Measurements from ENCODE around the gene CBR4. TPM values are rescaled to one million over a fixed set of nuclear protein-coding genes. Genes with fewer than 3 reads are reported as not detected.

The CBR4 gene
- polyA plus RNA-seq, 1 experiment = 4.5 TPM

- POLR2A ChIA-PET = no interaction called here
- CTCF ChIA-PET = interaction anchor here (1.0 to 1.2 kb wide), 2 partner anchors 9 to 478 kb away, joined by 5 to 6 read pairs; no protein-coding TSS in a partner anchor
- no peaks in the 10 kb centered on the region for H3K27me3 ChIP-seq (ENCODE audit: control insufficient read depth, insufficient read depth, low read length)
- no peak for DNase-seq (ENCODE audit: low read depth, low spot score)
- H3K9me3 ChIP-seq (ENCODE audit: control insufficient read depth, insufficient read depth, low read length) = no peaks in the 10 kb centered on the region
- H3K27ac ChIP-seq (ENCODE audit: low read depth, low read length) = no peak overlapping the region
- TF ChIP-seq CTCF (IDR thresholded peaks at IDR 0.05; ENCODE audit: low read depth, low read length) = no peak
- no peak overlapping the region for H3K4me3 ChIP-seq (ENCODE audit: low read depth, low read length)
Measured at GRCh38 chr4:169015186-169015623, 5.2 kb upstream of the CBR4 start.

- DNase-seq (ENCODE audit: low read depth, low spot score) = no peak
- TF ChIP-seq CTCF (IDR thresholded peaks at IDR 0.05; ENCODE audit: low read depth, low read length) = no peak
- Histone ChIP-seq H3K9me3 (ENCODE audit: control insufficient read depth, insufficient read depth, low read length) (no peaks in the 10 kb centered on the region), H3K4me3 (ENCODE audit: low read depth, low read length) (no peak overlapping the region), H3K27ac (ENCODE audit: low read depth, low read length) (no peak overlapping the region), H3K27me3 (ENCODE audit: control insufficient read depth, insufficient read depth, low read length) (no peaks in the 10 kb centered on the region)
- ChIA-PET CTCF (interaction anchor here (1.2 kb wide), 1 partner anchor 10 kb away, joined by 5 read pairs; no protein-coding TSS in a partner anchor), POLR2A (no interaction called here)
Measured at GRCh38 chr4:169014586-169014985, 4.5 kb upstream of the CBR4 start.

GRCh38 chr4:169013396-169013795, 3.3 kb upstream of the CBR4 start:
- no peak overlapping the region for H3K27ac ChIP-seq (ENCODE audit: low read depth, low read length)
- H3K27me3 ChIP-seq (ENCODE audit: control insufficient read depth, insufficient read depth, low read length) = no peaks in the 10 kb centered on the region
- POLR2A ChIA-PET = no interaction called here
- TF ChIP-seq CTCF (IDR thresholded peaks at IDR 0.05; ENCODE audit: low read depth, low read length) = no peak
- H3K4me3 ChIP-seq (ENCODE audit: low read depth, low read length) = no peak overlapping the region
- CTCF ChIA-PET = no interaction called here
- no peak for DNase-seq (ENCODE audit: low read depth, low spot score)
- no peaks in the 10 kb centered on the region for H3K9me3 ChIP-seq (ENCODE audit: control insufficient read depth, insufficient read depth, low read length)

- Histone ChIP-seq H3K27me3 (ENCODE audit: control insufficient read depth, insufficient read depth, low read length) (no peaks in the 10 kb centered on the region), H3K9me3 (ENCODE audit: control insufficient read depth, insufficient read depth, low read length) (no peaks in the 10 kb centered on the region), H3K4me3 (ENCODE audit: low read depth, low read length) (no peak overlapping the region), H3K27ac (ENCODE audit: low read depth, low read length) (no peak overlapping the region)
- no peak for TF ChIP-seq CTCF (IDR thresholded peaks at IDR 0.05; ENCODE audit: low read depth, low read length)
- POLR2A ChIA-PET = no interaction called here
- CTCF ChIA-PET = interaction anchor here (0.6 to 1.3 kb wide), 2 partner anchors 201 to 481 kb away, joined by 5 to 9 read pairs; no protein-coding TSS in a partner anchor
- no peak for DNase-seq (ENCODE audit: low read depth, low spot score)
Measured at GRCh38 chr4:169012049-169012448, 2.0 kb upstream of the CBR4 start.

GRCh38 chr4:169009286-169010124, 550 bp downstream of the CBR4 start:
- ChIA-PET POLR2A (interaction anchor here (0.6 to 1.1 kb wide), 18 partner anchors 9 to 630 kb away, joined by 3 to 9 read pairs (median 4); no protein-coding TSS in a partner anchor), CTCF (interaction anchor here (0.6 to 2.9 kb wide), 27 partner anchors 8 to 1271 kb away, joined by 3 to 22 read pairs (median 4); no protein-coding TSS in a partner anchor)
- no peaks in the 10 kb centered on the region for H3K27me3 ChIP-seq (ENCODE audit: control insufficient read depth, insufficient read depth, low read length)
- H3K27ac ChIP-seq (ENCODE audit: low read depth, low read length) = peak overlapping the region; percentile 92
- TF ChIP-seq CTCF (IDR thresholded peaks at IDR 0.05; ENCODE audit: low read depth, low read length) = peak; percentile 29; the same call in 1 of the 2 replicates
- DNase-seq (ENCODE audit: low read depth, low spot score) = no peak
- no peaks in the 10 kb centered on the region for H3K9me3 ChIP-seq (ENCODE audit: control insufficient read depth, insufficient read depth, low read length)
- peak overlapping the region; percentile 83 for H3K4me3 ChIP-seq (ENCODE audit: low read depth, low read length)

Data from AG04450 (cell line).